ENCODE measurements around the gene TUBB2A.
"Not testable (repeated sequence)": the region's sequence is repeated elsewhere in the genome, so short reads cannot be mapped to it uniquely, and the experiment has no call there.

TUBB2A gene

DNA sequence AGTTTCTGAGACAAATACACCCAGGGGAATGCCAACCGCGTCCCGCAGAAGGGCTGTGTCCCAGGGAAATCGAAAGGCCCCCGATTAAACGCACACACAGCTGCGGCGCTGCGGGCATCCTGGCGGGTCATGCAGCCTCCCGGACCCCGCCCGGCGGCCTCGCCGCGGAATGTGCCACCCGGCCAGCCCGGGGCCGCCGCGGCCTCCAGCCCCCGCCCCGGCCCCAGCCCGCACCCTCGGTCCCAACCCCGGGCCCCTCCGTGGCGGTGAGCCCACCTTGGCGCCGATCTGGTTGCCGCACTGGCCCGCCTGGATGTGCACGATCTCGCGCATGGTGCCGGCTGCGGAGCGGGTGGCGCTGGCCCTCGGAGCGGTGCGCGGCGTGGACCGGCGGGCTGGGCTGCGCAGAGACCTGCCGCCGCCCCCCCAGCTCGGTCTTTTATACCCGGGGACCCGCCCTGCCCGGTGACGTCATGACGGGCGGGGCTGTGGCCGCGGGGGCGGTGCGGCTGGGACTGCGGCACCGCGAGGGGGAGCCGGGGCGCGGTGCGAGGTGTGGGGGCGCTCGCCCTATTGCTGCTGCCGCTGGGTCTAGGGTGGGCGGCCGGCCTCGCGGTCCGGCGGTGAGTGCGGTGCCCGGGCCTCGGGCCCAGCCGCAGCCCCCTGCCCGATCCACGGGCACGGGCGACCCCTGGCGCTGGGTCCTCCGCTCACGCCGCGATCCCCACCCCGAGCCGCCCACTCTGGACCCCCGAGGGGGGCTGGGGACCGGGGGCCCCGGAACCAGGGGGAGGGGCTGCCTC lies at the start of gene TUBB2A:
TSS of gene TUBB2A (minus strand) at position 414 of the 803 bp plus-strand sequence. CDS start at position 333, 81 bp downstream.
- FAIRE-seq: no peak

DNA sequence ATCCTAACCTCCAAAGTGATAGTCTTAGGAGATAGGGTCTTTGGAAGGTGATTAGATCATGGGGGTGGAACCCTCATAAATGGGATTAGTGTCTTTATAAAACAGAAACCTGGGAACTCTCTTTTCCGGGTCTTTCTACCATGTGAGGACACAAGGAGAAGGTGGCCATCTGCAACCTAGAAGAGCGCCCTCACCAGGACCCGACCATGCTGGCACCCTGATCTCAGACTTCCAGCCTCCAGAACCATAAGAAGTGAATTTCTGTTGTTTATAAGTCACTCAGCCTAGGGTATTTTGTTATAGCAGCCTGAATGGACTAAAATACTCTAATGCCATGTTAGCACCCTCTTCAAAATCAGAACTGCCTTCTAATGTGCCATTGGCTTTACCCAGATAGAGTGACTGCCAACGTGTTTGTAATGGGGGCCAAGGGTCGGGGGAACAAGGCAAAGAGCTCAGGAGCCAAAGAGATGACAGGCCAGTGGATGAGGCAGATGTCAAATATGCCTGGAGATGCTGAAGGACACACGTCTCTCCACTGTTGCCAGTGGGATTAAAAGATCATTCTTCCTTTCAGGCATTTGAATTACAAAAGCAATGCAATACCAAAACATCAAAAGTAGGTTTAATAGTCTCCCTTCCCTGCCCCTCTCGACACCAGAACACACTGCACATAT lies 49.1 kb upstream of the TUBB2A start:
- no peak for FAIRE-seq

DNA sequence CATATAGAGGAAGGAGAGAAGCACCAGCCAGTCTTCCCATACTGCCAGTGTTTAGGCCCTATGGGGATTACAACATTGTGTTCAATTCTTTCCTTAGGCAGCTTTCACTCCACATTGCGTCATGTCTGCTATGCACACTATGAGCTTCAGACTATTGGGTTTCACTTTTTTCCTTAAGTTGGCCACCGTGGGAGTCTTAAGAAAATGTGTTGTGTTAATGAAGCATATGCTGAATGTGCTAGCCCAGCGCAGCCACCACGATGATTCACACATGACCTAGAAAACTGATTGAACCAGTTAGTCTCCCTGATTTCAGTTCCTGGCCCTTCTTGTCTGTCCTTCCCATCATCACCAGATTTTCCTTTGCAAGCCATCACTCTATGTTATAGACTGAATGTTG lies 48.6 kb upstream of the TUBB2A start:
- FAIRE-seq: no peak

DNA sequence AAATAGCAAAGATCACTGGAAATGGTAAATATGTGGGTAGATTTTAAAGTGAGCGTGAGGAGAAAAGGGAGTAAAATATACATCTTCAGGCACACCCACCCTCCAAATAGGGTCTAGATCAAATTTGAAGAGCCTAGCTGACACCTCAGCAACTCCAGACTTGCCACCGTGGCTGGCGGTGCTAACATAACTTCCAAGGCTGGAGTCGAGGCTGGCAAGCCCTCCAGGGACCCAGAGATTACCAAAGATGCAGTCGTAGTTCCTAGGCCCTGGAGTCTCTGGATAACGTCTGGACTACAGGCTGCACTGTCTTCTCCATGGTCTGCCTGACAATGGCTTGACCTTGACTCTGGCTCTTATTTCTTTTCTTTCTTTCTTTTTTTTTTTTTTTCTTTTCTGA lies 47.6 kb upstream of the TUBB2A start:
- no peak for FAIRE-seq

DNA sequence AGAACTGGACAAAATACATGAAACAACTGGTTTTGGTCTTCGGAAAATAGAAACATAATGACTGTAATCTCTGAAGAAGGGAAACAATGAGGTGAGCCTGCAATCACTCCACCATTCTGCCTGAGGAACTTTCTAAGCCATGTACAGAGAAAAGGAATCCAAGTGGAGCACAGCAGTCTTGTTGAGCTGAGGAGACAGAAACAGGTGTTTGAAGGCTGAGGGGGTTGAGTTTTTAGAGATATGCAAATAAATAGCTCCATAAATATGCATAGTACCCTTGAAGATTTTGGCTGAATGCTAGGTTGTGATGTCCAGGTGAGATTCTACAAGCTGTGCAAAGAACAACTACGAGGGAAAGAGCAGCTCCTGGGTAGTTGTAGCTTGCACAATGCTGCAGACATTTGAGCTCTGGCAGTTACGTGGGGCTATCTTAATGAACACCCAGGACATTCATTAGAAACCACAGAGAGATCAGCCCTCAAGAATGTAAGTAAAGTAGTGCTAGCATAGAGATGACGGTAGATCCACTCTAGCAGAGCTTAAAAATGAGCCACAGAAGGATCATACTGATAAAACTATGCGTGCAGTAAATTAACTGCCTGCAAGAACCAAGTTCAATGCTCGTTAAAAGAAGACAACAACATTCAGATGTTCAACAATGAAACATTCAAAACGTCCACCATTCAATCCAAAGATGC lies 45.8 kb upstream of the TUBB2A start:
- FAIRE-seq: no peak

DNA sequence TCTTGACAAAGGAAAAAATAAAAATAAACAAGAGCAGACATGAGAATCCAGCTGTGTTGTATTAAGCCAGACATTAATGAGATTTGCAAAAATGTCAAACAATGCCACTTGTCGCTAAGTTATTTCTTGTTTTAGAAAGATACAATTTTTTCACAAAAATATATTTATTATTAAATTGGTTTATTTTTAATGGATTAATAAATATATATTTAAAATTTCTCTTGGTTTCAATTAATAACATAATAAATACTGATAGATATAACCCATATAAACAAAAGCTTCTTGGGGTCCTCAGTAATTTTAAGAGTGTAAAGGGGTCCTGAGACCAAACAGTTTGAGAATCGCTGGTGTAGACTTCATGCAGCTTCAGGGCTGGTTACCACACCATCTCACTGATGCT lies 44.0 kb upstream of the TUBB2A start:
- no peak for FAIRE-seq

DNA sequence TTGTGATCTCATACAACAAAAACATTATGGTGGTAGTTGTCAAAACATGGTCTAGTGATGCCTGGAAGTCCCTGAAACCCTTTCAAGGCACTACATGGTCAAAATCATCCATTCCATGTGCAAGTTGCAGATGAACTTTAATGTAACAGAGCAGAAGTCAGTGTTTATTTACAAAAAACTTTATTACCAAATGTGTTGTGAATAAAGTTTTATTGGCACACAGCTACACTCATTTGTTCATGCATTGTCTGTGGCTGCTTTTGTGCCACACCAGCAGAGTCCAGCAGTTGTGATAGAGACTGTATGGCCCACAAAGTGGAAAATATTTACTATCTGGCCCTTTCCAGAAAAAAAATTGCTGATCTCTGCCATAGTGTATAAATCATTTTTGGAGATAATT lies 43.3 kb upstream of the TUBB2A start:
- FAIRE-seq: no peak

DNA sequence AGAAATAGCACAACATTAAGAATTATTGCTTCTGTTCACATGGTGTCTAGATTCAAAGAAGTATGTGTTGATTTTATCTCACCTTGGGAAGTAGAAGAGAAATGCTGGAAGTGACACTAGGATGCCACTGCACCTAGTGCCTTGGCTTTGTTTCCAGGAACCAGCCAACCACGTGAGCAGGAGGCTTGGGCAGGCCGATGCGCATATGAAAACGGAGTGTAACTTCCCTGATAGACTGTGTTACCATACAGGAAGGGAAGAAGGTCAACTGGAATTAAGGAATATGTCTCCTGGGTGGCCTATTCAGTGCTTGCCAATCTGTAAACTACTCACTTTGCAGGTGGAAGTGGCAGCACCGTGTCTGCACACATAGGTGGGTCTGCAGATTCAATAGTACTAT lies 42.0 kb upstream of the TUBB2A start:
- FAIRE-seq: no peak

DNA sequence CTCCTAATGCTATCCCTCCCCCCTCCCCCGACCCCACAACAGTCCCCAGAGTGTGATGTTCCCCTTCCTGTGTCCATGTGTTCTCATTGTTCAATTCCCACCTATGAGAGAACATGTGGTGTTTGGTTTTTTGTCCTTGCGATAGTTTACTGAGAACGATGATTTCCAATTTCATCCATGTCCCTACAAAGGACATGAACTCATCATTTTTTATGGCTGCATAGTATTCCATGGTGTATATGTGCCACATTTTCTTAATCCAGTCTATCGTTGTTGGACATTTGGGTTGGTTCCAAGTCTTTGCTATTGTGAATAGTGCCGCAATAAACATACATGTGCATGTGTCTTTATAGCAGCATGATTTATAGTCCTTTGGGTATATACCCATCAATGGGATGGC lies 40.4 kb upstream of the TUBB2A start:
- FAIRE-seq: not testable (repeated sequence)

DNA sequence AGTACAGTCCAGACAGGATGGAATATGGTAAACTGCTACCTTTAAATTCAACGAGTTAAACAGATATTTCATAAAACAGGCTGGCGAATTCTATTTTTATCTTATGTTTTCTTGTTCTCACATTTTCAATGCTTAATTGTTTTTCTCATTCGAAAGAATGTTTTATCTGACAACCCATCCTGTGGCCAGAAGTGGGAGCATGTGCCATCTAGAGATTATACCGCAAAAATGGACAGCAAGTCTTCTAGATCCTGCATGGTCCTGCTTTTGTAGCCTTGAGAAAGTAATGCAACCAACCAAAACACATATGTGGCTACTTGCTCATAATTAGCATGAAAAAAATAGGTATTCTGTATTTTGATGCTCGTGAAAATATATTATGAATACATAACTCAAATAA lies 39.4 kb upstream of the TUBB2A start:
- FAIRE-seq: no peak

DNA sequence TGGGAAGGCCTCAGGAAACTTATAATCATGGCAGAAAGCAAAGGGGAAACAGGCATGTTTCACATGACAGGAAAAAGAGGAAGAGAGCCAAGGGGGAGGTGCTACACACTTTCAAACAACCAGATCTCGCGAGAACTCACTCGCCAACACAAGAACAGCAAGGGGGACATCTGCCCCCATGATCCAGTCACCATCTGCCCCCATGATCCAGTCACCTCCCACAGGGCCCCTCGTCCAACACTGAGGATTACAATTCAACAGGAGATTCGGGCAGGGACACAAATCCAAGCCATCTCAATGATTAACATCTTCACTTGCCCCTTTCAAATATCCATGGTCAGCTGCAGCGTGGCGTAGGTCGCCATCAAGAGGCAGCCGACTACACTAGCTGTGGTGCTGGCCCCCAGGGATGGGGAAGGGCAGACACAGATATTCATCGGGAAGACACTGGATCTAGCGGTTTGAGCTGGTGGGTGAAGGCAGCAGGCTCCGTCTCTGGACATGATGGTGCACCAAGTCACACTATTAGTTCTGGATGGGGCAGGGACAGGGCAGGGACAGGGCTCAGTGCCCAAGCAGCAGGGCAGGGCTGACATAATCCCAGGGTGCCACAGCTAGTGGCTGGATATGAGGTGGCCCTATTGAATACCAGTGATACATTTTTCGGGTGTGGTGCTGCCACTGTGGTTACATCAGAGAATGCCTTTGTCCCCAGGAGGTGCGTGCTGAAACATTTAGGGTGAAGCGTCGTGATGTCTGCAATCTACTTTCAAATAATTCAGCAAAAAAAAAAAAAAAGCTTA lies 38.6 kb upstream of the TUBB2A start:
- no peak for FAIRE-seq

DNA sequence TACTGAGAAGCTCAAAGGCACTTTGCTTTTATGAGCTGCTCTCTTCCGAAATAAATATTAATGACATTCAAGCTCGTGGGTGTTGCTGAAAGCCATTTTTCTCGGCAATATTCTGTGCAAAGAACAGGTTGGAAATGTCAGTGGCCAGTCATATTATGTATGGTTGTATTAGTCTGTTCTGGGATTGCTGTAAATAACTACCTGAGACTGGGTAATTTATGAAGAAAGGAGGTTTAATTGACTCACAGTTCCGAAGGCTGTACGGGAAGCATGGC lies 38.0 kb upstream of the TUBB2A start:
- FAIRE-seq: no peak

DNA sequence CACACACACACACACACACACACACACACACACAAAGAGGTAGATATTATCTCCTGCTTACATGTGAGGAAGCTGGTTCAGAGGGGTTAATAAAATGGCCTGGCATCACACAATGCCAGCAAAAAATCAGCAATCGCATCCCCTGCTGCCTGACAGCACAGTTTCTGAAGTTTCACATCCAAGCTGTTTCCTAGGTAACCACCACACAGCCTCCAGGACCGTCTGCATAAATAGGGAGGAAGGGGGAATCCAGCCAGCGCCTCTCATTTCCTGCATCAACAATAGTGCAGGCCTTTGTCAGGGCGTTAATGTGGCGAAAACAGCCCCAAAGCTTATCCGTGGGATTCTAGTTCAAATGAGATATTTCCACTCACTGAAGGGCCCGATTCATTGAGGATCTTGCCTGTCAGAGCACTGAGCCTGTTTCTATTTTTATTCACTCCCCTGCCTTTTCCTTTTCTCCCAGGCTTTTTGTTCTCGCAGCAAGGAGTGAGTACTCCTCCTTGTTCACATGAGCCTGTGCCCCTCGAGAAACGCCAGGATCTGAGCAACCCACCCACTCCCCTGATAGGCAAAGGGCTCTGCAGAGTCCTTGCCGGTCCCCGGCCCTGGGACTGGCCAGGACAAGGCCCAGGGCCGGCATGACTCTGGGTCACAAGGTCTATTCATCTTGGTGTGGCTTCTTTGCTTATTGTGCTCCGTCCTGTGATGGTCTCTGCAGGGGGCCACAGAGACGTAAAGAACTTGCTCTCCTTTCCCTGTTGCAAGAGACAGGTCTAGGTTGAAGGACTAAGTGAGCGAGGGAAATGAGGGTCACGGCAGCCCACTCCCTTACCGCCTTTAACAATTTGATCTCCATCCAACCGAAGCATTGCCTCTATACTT lies 37.4 kb upstream of the TUBB2A start:
- FAIRE-seq: no peak

DNA sequence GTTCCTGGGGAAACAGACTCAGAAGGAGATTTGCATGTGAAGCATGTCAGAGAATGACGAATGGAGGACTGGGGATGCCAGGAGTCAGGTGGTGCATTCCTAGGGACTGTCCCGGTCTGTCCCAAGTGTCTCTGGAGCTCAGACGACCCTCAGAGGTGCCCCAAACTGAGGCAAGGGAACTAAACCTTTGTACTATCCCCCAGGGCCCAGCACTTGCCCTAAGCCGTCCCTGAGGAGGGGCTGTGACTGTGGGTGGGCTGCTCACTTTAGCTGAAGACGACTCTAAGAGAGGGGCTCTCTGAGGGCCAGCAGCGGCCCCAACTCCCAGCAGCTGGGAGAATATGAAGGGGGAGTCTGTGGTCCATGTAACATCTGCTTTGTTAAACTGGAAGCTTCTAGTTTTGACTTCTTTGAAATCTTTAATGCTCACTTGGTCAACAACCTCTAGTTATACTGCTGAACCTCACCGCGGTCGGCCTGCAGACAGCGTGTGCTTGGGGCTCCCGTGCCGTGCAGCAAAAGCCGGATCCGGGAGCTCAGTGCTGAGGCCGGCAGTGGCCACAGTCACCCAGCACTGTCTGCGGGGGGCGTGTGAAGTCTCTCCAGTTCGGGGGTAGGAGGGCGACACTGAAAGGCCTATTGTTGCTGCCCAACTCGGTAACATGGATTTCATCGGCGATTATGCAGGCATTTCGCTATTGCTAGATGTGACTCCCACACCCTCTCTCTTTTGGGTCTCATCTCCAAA lies 35.9 kb upstream of the TUBB2A start:
- FAIRE-seq: no peak

DNA sequence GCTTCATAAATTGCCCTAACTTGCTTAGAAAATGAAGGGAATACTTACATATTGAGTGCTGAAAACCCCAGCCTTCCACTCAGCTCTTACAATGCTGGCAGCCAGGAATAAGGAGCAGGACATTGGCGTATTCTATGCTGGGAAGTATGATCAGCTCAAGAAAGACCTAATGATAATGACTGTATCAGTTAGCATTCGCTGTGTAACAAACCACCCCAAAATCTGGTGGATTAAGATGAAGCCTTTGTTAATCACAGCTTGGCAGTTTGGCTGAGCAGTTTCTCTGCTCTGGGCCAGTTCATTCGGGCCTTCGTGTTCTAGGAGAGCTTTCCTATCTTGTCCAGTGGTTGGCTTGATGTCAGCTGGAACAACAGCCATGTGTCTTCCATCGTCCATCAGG lies 33.4 kb upstream of the TUBB2A start:
- FAIRE-seq: no peak

DNA sequence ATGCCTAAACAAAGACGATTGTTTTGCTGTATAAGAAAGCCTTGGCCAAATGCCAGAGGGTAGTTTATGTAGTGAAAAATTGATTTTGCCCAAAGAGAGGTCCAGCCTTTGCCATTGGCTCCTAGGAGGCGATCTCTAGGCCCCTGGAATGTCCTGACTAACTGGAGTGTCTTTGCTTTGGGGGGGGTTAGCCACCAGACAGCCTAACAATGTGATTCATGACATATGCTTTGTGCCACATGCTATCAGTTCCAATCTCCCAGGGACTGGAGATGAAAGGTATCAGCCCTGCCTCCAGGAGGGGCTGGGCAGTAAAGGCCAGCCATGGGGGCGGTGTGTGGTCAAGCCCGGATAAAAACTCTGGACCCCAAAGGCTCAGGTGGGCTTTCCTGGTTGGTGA lies 32.7 kb upstream of the TUBB2A start:
- no peak for FAIRE-seq

DNA sequence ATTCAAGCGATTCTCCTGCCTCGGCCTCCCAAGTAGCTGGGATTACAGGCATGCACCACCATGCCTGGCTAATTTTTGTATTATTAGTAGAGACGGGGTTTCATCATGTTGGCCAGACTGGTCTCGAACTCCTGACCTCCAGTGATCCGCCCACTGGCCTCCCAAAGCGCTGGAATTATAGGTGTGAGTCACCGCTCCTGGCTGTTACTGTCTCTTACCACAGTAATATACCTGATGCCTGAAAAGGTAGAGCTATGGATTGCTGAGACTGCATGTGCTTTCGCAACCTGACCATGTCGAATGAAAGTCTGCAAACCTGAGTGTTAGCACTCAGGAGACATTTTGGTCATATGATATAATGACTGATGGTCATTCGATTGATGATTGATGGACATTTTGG lies 31.8 kb upstream of the TUBB2A start:
- not testable (repeated sequence) for FAIRE-seq

DNA sequence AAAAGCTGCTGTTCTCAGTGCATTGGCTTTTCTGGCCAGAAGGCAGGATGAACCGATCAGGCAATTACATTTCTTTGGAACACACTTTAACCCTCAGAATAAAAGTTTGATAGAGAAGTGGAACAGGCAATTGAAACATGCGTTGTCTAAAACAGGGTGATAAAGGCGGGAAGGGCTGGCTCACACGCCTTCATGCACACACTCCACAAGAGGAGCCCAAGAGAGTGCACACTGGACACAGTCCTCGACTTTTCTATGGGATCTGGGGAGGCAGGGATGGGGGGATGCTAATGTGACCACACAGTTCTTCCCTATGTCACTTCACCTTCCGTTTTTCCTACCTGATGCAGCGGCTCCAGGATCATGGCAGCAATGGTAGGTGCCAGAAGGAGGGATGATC lies 30.9 kb upstream of the TUBB2A start:
- FAIRE-seq: no peak

DNA sequence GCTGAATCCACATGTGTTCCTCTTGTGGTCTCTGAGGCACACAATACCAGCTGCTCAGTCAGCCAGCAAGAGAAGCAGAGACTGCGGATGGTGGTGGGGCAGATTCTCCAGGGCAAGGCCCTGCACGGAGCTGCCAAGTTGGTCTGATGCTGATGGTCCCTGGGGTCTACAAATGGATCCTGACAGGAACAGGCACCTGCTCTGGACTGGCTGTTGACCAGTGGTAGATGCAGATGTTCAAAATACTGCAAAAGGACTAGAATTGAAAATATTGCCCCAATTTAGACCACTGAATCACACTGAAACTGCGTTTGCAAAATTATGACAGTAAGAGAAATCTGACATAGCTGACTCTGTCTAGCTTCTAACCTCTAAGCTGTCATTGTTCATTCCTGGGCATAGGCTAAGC lies 29.6 kb upstream of the TUBB2A start:
- no peak for FAIRE-seq

DNA sequence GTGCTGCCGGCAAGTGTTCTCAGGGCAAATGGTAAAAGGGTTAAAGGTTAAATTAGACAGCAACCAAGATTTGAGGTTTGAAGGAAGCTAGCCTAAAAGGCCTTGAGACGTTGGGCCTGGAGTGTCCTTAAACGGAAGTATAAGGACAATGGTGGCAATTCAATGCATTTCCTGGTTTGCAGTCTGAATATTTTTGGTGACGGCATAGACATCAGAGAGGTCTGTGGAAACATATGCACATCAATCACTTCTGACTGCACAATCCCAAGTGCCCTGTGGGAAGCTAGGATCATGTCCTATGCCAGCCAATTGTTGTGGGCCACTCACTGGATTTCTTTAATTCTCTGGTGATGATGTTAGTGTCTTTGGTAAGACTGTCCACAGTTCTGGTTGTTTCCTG lies 25.7 kb upstream of the TUBB2A start:
- FAIRE-seq: no peak

DNA sequence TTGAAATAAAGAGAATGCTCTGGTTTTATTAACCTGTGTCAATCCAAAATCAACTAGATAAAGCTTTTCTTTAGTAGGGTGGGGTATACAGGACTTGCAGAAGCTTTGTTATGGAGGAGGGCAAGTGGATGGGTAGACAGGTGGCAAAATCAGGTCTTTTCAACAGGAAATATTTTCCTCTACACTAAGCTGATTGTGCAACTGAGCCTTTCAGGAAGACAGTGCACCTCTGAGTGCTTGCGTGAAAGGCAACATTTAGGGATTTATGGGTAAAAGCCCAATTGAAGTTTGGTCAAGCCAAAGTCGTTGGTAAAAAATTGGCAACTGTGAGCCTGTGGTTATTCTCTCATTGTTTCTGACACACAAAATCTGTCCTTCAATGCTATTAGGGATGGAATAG lies 23.8 kb upstream of the TUBB2A start:
- FAIRE-seq: no peak

DNA sequence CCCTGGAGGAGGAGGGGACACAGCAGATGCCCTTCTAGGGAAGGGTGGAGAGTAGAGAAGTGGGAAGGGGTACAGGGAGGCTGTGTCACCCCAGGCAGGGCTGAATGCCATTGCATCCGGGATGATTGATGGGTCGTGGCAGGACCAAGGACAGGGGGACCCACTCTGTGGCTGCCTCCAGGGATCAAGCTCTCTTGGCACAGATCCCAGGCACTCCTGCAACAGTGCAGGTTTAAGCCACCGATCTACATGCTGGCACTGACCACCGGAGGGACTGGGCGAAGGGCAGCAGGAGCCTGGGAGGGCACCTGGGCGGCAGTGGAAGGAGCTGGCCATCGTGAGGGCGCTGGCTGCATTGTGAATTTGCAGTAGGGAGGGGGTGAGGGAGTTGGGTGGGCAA lies 22.6 kb upstream of the TUBB2A start:
- not testable (repeated sequence) for FAIRE-seq
